ENCODE results near the gene AJAP1.

GRCh38 chr1:4771267-4771666 is 116.9 kb downstream of the AJAP1 start:
- TF ChIP-seq CTCF (IDR thresholded peaks at IDR 0.05; ENCODE audit: control extremely low read depth in 1 of 3, insufficient read depth in 1 of 3, low read depth in 1 of 3, low read length in 3 of 3) (no peak), CEBPB (IDR thresholded peaks at IDR 0.05; ENCODE audit: low read depth, low read length) (no peak)

Data from H1 (cell line).